ENCODE data around the gene PROB1. TPM values are rescaled to one million over a fixed set of nuclear protein-coding genes. Genes with fewer than 3 reads are reported as not detected.

PROB1 gene
- total and polyA plus RNA-seq, 2 of the 13 experiments (the other 11 are each of a cell fraction or from before 2014, with no cell fraction given): 0.69 to 1.1 TPM

DNA sequence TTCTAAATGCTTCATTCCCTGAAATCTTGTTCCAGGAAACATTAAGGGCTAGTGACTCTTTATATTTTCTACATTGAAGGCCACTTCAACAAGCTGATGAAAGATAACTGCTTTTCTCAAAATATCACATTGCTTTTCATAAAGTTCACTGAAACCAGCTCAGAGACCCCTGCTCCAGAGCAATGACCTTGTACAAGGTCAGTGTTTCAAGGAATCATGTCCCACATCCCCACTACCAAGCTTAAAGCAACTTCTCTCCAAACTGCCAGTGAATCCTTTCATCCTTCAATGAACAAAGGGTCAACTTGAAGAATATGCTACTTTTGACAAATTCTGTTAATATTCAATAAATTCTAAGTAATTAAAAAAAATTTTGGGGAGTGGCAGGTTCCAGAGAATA, 21.0 kb upstream of the PROB1 start (continued):
- TF ChIP-seq, protein P1, sequence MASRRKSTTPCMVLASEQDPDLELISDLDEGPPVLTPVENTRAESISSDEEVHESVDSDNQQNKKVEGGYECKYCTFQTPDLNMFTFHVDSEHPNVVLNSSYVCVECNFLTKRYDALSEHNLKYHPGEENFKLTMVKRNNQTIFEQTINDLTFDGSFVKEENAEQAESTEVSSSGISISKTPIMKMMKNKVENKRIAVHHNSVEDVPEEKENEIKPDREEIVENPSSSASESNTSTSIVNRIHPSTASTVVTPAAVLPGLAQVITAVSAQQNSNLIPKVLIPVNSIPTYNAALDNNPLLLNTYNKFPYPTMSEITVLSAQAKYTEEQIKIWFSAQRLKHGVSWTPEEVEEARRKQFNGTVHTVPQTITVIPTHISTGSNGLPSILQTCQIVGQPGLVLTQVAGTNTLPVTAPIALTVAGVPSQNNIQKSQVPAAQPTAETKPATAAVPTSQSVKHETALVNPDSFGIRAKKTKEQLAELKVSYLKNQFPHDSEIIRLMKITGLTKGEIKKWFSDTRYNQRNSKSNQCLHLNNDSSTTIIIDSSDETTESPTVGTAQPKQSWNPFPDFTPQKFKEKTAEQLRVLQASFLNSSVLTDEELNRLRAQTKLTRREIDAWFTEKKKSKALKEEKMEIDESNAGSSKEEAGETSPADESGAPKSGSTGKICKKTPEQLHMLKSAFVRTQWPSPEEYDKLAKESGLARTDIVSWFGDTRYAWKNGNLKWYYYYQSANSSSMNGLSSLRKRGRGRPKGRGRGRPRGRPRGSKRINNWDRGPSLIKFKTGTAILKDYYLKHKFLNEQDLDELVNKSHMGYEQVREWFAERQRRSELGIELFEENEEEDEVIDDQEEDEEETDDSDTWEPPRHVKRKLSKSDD (CRISPR knock-in tag; IDR thresholded peaks at IDR 0.05; ENCODE audit: low read depth): no peak
- TF ChIP-seq AHR (CRISPR knock-in tag; IDR thresholded peaks at IDR 0.05): no peak
- TF ChIP-seq SNAPC2 (CRISPR knock-in tag; IDR thresholded peaks at IDR 0.05): no peak
- TF ChIP-seq SMAD9 (CRISPR knock-in tag; IDR thresholded peaks at IDR 0.05): no peak

DNA sequence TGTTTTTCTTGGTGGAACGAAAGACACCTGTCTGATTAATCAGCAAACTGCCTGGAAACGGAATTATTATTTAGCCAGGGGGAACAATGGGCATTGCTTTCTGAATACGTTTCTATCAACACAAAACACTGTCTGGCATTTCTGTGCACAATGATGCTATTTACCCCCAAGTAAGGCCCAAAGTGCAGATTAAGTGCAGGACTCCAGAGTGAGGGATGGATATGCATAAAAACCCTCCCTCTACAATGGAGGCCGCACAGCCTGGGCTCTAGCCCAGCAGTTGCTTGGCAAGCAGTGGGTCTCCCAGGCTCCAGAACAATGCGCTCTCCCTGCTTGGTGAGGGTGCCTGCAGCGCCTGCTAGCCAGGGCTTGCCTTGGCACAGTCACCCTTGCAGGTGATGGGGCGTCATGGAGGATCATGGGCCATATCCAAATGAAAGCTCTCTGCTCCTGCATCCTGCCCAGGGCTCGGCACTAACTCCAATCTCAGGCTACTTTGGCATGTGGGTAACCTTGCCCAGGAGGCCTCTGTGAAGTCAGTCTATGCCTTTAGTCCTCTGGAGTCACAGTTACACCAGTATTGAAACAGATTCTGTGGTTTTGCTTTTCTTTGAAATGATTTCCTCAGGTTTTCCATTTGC, 20.4 kb upstream of the PROB1 start:
- CTCF ChIA-PET (ENCODE audit: low intra/inter-chr PET ratio, low total read pairs): no interaction called here
- BruUV-seq (replicated peaks): no TSS peak
- peaks cover 39% of the 10 kb centered on the region for H3K4me1 ChIP-seq (ENCODE audit: insufficient read depth, low read length)
- no peaks in the 10 kb centered on the region for H4K20me1 ChIP-seq (ENCODE audit: insufficient read depth, low read length)
- no peaks in the 10 kb centered on the region; a peak in 1 of 5 replicates for H3K36me3 ChIP-seq (replicated peaks in 1 of 2; ENCODE audit: control insufficient read depth in 1 of 2, insufficient read depth in 2 of 2, low read length in 2 of 2)
- no peaks in the 10 kb centered on the region for H3K9me3 ChIP-seq (ENCODE audit: low read length)
- POLR2A ChIA-PET: no interaction called here
- ATAC-seq: no peak
- 84% methylated on average over 7 of the region's 8 CpGs for WGBS (ENCODE audit: low lambda C conversion rate)
- no peak overlapping the region for H3K9ac ChIP-seq (ENCODE audit: insufficient read depth, low read depth, low read length)
- no peak overlapping the region for H3K27ac ChIP-seq (ENCODE audit: extremely low read length, insufficient read depth, low read length)
- in situ Hi-C loops (cut with HindIII; ENCODE audit: extremely low pct_ligation_motif_present, low pct_unique_long_range_greater_than_20kb) (no loop called here), intact Hi-C loops (cut with micrococcal nuclease; ENCODE audit: unreplicated experiment) (no loop called here)
- no peaks in the 10 kb centered on the region for H3K27me3 ChIP-seq (ENCODE audit: control insufficient read depth in 1 of 2, insufficient read depth in 2 of 2, low read length in 2 of 2)
- H3K4me3 ChIP-seq (replicated peaks in 1 of 3; ENCODE audit: insufficient read depth in 1 of 3, low read depth in 2 of 3, low read length in 3 of 3): no peak overlapping the region
- no peak overlapping the region for H3K4me2 ChIP-seq (ENCODE audit: low read depth, low read length)
- FAIRE-seq: no peak
- no peak overlapping the region for H2AFZ ChIP-seq (ENCODE audit: low read length)
- no peaks in the 10 kb centered on the region for H3K79me2 ChIP-seq (ENCODE audit: insufficient read depth, low read length)
- DNase-seq (ENCODE audit: low spot score): no peak
- no peak for TF ChIP-seq ZNF431 (CRISPR knock-in tag; IDR thresholded peaks at IDR 0.05; ENCODE audit: borderline replicate concordance, low read depth)
- no peak for TF ChIP-seq ZNF644 (CRISPR knock-in tag; IDR thresholded peaks at IDR 0.05; ENCODE audit: low read depth)
- no peak for TF ChIP-seq GRHL1 (CRISPR knock-in tag; conservative IDR thresholded peaks at IDR 0.05)
- no peak for TF ChIP-seq ZNF331 (CRISPR knock-in tag; IDR thresholded peaks at IDR 0.05)
